Measurements from ENCODE around the gene GPLD1.

The GPLD1 gene

DNA sequence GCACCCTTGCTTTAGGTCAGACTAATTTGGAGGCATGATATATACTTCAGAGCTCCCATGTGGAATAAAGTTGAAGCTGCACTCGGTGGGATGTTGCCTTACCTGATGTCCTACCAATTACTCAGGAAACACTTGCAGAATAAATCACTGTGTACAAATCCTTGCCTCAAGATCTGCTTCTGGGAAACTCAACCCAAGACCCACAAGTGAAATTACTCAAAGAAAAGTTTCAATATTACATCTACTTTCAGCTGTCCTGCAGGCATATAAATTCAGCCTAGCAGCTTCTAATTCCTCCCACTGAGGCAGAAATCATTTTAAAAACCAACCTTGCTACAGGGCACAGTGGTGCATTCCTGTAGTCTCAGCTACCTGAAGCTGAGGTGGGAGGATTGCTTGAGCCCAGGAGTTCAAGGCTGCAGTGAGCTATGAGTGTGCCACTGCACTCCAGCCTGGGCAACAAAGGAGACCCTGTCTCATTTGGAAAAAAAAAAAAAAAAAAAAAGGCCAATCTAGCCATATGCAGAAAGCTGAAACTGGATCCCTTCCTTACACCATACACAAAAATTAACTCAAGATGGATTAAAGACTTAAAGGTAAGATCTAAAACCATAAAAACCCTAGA lies 110.8 kb downstream of the GPLD1 start:
- no peak for FAIRE-seq
